Panc1 (cell line): ENCODE results near the gene PBRM1. TPM values are rescaled to one million over a fixed set of nuclear protein-coding genes. Genes with fewer than 3 reads are reported as not detected.

Source experiments
- ATAC-seq: fragments of 200-7000 bp; cut with Tn5 transposase; 2 replicates; pipeline ENCODE4 v1.9.1; 2020; ENCODE audit warnings: mild to moderate bottlenecking, moderate library complexity
- BruUV-seq: library from RNA; stranded (reverse); fragments of 400-500 nt; replicated peaks from 2 replicates; lab custom pipeline; 2021; lab: Mats Ljungman, UMichigan
- CTCF ChIA-PET: fragments of 300-600 bp; sonication (Branson Sonifier 250); formaldehyde crosslinking; loops from one replicate; lab custom pipeline; 2022; ENCODE audit warnings: antibody characterized with exemption; lab: Charles Lee
- POLR2A ChIA-PET: fragments of 300-600 bp; sonication (Branson Sonifier 250); formaldehyde crosslinking; loops from one replicate; lab custom pipeline; 2022; ENCODE audit warnings: antibody characterized with exemption; lab: Charles Lee
- DNase-seq: peaks from one replicate; pipeline ENCODE4 v3.0.0-alpha.2; 2010; ENCODE audit warnings: low read depth, low spot score
- H3K27ac ChIP-seq: 2 replicates; pipeline ENCODE4 v1.5.1; 2011; ENCODE audit warnings: mild to moderate bottlenecking, low read length, inconsistent platforms
- H3K27me3 ChIP-seq: fragments of 200-500 bp; sonication (Bioruptor generic); 2 replicates; pipeline ENCODE4 v1.6.0; 2014; ENCODE audit warnings: low read length, inconsistent platforms; ENCODE audit not compliant: control insufficient read depth, insufficient read depth
- H3K36me3 ChIP-seq: fragments of 200-500 bp; sonication (Bioruptor generic); 2 replicates; pipeline ENCODE4 v1.5.1; 2014; ENCODE audit warnings: inconsistent platforms, mild to moderate bottlenecking, low read length, moderate library complexity; ENCODE audit not compliant: control insufficient read depth, insufficient read depth
- H3K4me1 ChIP-seq: 2 replicates; pipeline ENCODE4 v1.5.1; 2011; ENCODE audit warnings: inconsistent platforms, mild to moderate bottlenecking, low read length, moderate library complexity; ENCODE audit not compliant: control insufficient read depth, insufficient read depth
- H3K4me3 ChIP-seq, 2 experiments: 2 replicates each; pipeline ENCODE4 v1.5.1; 2011 to 2012; ENCODE audit warnings: low read depth in 2 of 2, low read length in 2 of 2, mild to moderate bottlenecking in 2 of 2, inconsistent platforms in 1 of 2, moderate library complexity in 1 of 2
- H3K9me3 ChIP-seq: fragments of 200-500 bp; sonication (Bioruptor generic); 2 replicates; pipeline ENCODE4 v1.5.1; 2014; ENCODE audit warnings: low read depth, mild to moderate bottlenecking, inconsistent platforms, low read length, moderate library complexity; ENCODE audit not compliant: control insufficient read depth, insufficient read depth
- CTCF ChIP-seq: fragments of 450-650 bp; IDR thresholded peaks from 2 replicates; pipeline ENCODE4 v1.5.1; 2017; ENCODE audit warnings: mild to moderate bottlenecking
- POLR2AphosphoS5 ChIP-seq: IDR thresholded peaks from 2 replicates; pipeline ENCODE4 v1.6.1; 2012; ENCODE audit warnings: mild to moderate bottlenecking, low read depth, low read length, moderate library complexity
- REST ChIP-seq, 2 experiments: IDR thresholded peaks; 2 replicates each; pipeline ENCODE4 v1.6.1; 2011 to 2012; ENCODE audit warnings: low read depth in 2 of 2, control low read depth in 1 of 2, low read length in 1 of 2, mild to moderate bottlenecking in 1 of 2, moderate library complexity in 1 of 2; ENCODE audit not compliant: insufficient read depth in 1 of 2
- SIN3A ChIP-seq: IDR thresholded peaks from 2 replicates; pipeline ENCODE4 v1.6.1; 2012; ENCODE audit warnings: low read depth, mild to moderate bottlenecking, low read length, moderate library complexity, borderline replicate concordance; ENCODE audit not compliant: insufficient read depth
- TCF7L2 ChIP-seq: IDR thresholded peaks from 2 replicates; pipeline ENCODE4 v1.6.1; 2011; ENCODE audit warnings: mild to moderate bottlenecking, low read depth, low read length, inconsistent platforms
- in situ Hi-C: cut with HindIII; loops from 2 replicates; pipeline ENCODE4 v1.10.0; 2016; ENCODE audit warnings: low sequenced_read_pairs, low pct_unique_long_range_greater_than_20kb
- intact Hi-C: fragments of 100-400 bp; cut with micrococcal nuclease; formaldehyde crosslinking; loops from one replicate; pipeline ENCODE4 v1.10.0; 2022; ENCODE audit not compliant: unreplicated experiment
- total RNA-seq: library from RNA; stranded (reverse); gene quantifications from one replicate; pipeline ENCODE4 v1.2.1, GENCODE V29; 2021; ENCODE audit not compliant: unreplicated experiment

The PBRM1 gene
- total RNA-seq, 1 experiment from 2014 or later, result 43.5 TPM

GRCh38 chr3:52539010-52539653 is 146.6 kb downstream of the PBRM1 start:
- no peak overlapping the region for H3K4me3 ChIP-seq
- ChIA-PET CTCF (interaction anchor here (0.6 kb wide), 1 partner anchor 35 kb away, joined by 3 read pairs; no protein-coding TSS in a partner anchor), POLR2A (no interaction called here)
- TF ChIP-seq TCF7L2, result no peak
- no peak for TF ChIP-seq POLR2AphosphoS5
- TF ChIP-seq SIN3A, result no peak
- TF ChIP-seq CTCF, result no peak
- TF ChIP-seq REST (IDR thresholded peaks at IDR 0.05; ENCODE audit: insufficient read depth in 1 of 2, low read depth in 2 of 2, low read length in 1 of 2), result no peak
- no peaks in the 10 kb centered on the region for H3K9me3 ChIP-seq
- intact Hi-C loops (no loop called here), in situ Hi-C loops (no loop called here)
- BruUV-seq, result no TSS peak
- H3K36me3 ChIP-seq, result no peaks in the 10 kb centered on the region; the same call in 1 of the 2 replicates
- H3K27me3 ChIP-seq, result no peaks in the 10 kb centered on the region
- ATAC-seq (no peak), DNase-seq (no peak)
- no peak overlapping the region for H3K27ac ChIP-seq
- peaks cover 16% of the 10 kb centered on the region for H3K4me1 ChIP-seq

- CTCF ChIA-PET, result no interaction called here
- POLR2A ChIA-PET, result no interaction called here
- Histone ChIP-seq H3K36me3 (no peaks in the 10 kb centered on the region; the same call in 1 of the 2 replicates), H3K4me3 (peak overlapping the region; percentile 90 to 94), H3K27me3 (no peaks in the 10 kb centered on the region), H3K27ac (peak overlapping the region; percentile 92), H3K9me3 (no peaks in the 10 kb centered on the region), H3K4me1 (peaks cover 17% of the 10 kb centered on the region)
- no peak for ATAC-seq
- no peak for DNase-seq
- TF ChIP-seq TCF7L2 (no peak), POLR2AphosphoS5 (no peak), CTCF (no peak), REST (IDR thresholded peaks at IDR 0.05; ENCODE audit: insufficient read depth in 1 of 2, low read depth in 2 of 2, low read length in 1 of 2) (no peak), SIN3A (no peak)
- in situ Hi-C loops (no loop called here), intact Hi-C loops (no loop called here)
- BruUV-seq, result TSS peak; percentile 64
Measured at GRCh38 chr3:52537726-52538421, 147.8 kb downstream of the PBRM1 start.
